Upper lobe of left lung (tissue), 6 donors: ENCODE measurements around the gene CTBP2. TPM values are rescaled to one million over a fixed set of nuclear protein-coding genes. Genes with fewer than 3 reads are reported as not detected.

Source experiments
- ATAC-seq, 2 donors: fragments of 200-7000 bp; cut with Tn5 transposase; one replicate each; pipeline ENCODE4 v1.9.1; 2022; ENCODE audit warnings: mild to moderate bottlenecking in 2 of 2, moderate library complexity in 2 of 2; ENCODE audit not compliant: low FRiP score in 2 of 2
- DNase-seq, 2 donors: peaks; one replicate each; pipeline ENCODE4 v3.0.0-alpha.2; 2019 to 2020
- H3K27ac ChIP-seq, 4 donors: fragments of 200-600 bp; sonication (generic); one replicate each; pipeline ENCODE4 v1.5.1; 2016 to 2019
- H3K27me3 ChIP-seq, 4 donors: fragments of 200-600 bp; sonication (generic); one replicate each; pipeline ENCODE4 v1.5.1; 2017 to 2019
- H3K36me3 ChIP-seq, 4 donors: fragments of 200-600 bp; sonication (generic); one replicate each; pipeline ENCODE4 v1.5.1; 2016 to 2019
- H3K4me1 ChIP-seq, 4 donors: fragments of 200-600 bp; sonication (generic); one replicate each; pipeline ENCODE4 v1.5.1; 2018 to 2019
- H3K4me3 ChIP-seq, 4 donors: fragments of 200-600 bp; sonication (generic); one replicate each; pipeline ENCODE4 v1.5.1; 2017 to 2019; ENCODE audit warnings: mild to moderate bottlenecking in 2 of 4, moderate library complexity in 1 of 4
- H3K9me3 ChIP-seq, 4 donors: fragments of 200-600 bp; sonication (generic); one replicate each; pipeline ENCODE4 v1.5.1; 2018 to 2019
- EP300 ChIP-seq, 4 donors: sonication (generic); formaldehyde crosslinking; IDR thresholded peaks; one replicate each; pipeline ENCODE4 v1.5.1; 2017; ENCODE audit warnings: antibody characterized with exemption in 4 of 4, control low read depth in 2 of 4
- POLR2A ChIP-seq, 4 donors: fragments of 450-650 bp; IDR thresholded peaks; one replicate each; pipeline ENCODE4 v1.5.1; 2016 to 2017; ENCODE audit warnings: antibody characterized with exemption in 4 of 4, mild to moderate bottlenecking in 2 of 4
- POLR2AphosphoS5 ChIP-seq, 2 donors: sonication (generic); formaldehyde crosslinking; IDR thresholded peaks; one replicate each; pipeline ENCODE4 v1.5.1; 2017; ENCODE audit warnings: antibody characterized with exemption in 2 of 2
- WGBS, 2 donors: methylation state at CpG; one replicate each; pipeline ENCODE4 v1.1.5; 2017 to 2018; 5-methylcytosine and 5-hydroxymethylcytosine counted together
- total RNA-seq, 6 donors: library from RNA; depleted of rRNA in 4 of 6; stranded (reverse); fragments of >200 nt in 4 of 6; gene quantifications; one replicate each; pipeline versions ENCODE4 v1.1.0 to v1.2.1, GENCODE V29; 2016 to 2021
- TF ChIP-seq, protein P1 (sequence below), 6 experiments: fragments of 450-650 bp in 4 of 6; fragments of 200-600 bp in 2 of 6; sonication (generic) in 2 of 6; IDR thresholded peaks; one replicate each; pipeline ENCODE4 v1.5.1; 2016 to 2019; ENCODE audit warnings: antibody characterized with exemption in 6 of 6
- donor health status: DM: no; HTN: no; CAD: no; lungs with moderate emphysema.
- donor health status: DM: no; HTN: yes; CAD: no; lungs with severe emphysema.

Gene CTBP2
- total RNA-seq, 6 donors from 2014 or later = 47.1 to 82.5 (median 59.7) TPM

DNA sequence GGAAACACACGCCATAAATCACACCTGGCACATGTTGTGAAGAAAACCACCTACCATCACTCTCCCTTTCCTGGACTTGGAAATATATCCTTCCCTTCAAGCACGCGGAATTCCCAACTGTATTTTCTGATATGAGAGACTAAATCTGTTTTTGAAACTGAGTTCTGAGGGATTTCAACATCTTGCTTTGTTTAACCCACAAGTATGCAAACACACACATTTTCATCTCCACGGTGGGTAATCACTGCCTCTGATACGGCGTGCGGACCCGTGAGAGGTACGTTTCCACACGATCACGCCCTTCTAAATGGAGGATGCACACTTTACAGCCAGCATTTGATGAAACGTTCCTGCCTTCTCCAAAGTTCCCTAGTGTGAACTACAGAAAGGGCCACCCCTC is 135.0 kb downstream of the CTBP2 start:
- no peaks in the 10 kb centered on the region for H3K9me3 ChIP-seq
- no peak overlapping the region for H3K4me3 ChIP-seq
- TF ChIP-seq, protein P1, sequence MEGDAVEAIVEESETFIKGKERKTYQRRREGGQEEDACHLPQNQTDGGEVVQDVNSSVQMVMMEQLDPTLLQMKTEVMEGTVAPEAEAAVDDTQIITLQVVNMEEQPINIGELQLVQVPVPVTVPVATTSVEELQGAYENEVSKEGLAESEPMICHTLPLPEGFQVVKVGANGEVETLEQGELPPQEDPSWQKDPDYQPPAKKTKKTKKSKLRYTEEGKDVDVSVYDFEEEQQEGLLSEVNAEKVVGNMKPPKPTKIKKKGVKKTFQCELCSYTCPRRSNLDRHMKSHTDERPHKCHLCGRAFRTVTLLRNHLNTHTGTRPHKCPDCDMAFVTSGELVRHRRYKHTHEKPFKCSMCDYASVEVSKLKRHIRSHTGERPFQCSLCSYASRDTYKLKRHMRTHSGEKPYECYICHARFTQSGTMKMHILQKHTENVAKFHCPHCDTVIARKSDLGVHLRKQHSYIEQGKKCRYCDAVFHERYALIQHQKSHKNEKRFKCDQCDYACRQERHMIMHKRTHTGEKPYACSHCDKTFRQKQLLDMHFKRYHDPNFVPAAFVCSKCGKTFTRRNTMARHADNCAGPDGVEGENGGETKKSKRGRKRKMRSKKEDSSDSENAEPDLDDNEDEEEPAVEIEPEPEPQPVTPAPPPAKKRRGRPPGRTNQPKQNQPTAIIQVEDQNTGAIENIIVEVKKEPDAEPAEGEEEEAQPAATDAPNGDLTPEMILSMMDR (IDR thresholded peaks at IDR 0.05) = no peak
- no peak for TF ChIP-seq POLR2AphosphoS5 (IDR thresholded peaks at IDR 0.05)
- no peak for TF ChIP-seq EP300 (IDR thresholded peaks at IDR 0.05)
- no peak for TF ChIP-seq POLR2A (IDR thresholded peaks at IDR 0.05)
- WGBS, 2 donors = 56 to 65% methylated on average over 12 of the region's 12 CpGs
- H3K27ac ChIP-seq = no peak overlapping the region
- DNase-seq = no peak
- H3K36me3 ChIP-seq = peaks cover 0 to 33% (median 23%) of the 10 kb centered on the region in 4 donors
- ATAC-seq = no peak
- H3K27me3 ChIP-seq = no peaks in the 10 kb centered on the region
- peaks cover 8 to 22% (median 18%) of the 10 kb centered on the region in 4 donors for H3K4me1 ChIP-seq

DNA sequence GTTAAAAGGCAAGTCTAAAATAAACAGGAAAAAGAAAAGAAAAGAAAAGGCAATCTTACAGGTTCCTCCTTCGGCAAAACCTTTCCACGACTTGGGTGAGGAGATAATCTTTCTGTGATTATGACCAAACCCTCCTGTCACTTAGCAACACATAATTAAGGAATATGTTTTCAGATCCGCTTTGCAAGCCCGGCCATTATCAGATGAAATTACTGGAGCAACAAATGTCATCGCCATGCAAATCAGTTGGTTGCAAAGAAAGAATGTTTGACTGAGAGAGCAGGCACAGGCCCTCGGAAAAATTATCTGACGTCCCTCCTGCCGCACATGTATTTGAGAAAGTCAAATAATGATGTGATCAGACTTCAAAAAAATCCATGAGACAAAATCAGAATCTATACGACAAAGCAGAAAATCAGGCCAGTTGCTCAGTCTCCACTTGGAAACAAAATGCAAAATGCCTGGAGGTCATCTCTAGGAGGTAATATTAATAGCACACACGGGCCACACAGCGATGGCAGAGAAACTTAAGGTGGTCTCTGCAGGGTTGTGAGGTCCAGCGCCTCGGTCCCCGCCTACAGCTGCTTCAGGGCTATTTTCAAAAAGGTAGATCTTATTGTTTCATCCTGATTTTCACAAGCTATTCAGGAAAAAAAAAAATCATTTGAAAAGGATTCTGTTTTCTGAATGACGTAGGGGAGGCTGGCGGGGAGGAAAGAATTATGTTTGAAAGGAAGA is 135.7 kb downstream of the CTBP2 start:
- DNase-seq = no peak
- WGBS, 2 donors = 74 to 78% methylated on average over 16 of the region's 16 CpGs
- H3K4me1 ChIP-seq = peaks cover 6 to 17% (median 14%) of the 10 kb centered on the region in 4 donors
- no peaks in the 10 kb centered on the region for H3K27me3 ChIP-seq
- ATAC-seq = no peak
- no peak overlapping the region for H3K4me3 ChIP-seq
- peaks cover 0 to 33% (median 23%) of the 10 kb centered on the region in 4 donors for H3K36me3 ChIP-seq
- TF ChIP-seq EP300 (IDR thresholded peaks at IDR 0.05) = no peak
- H3K9me3 ChIP-seq = no peaks in the 10 kb centered on the region
- peak overlapping the region in 1 of 4 donors; percentile 59 for H3K27ac ChIP-seq

DNA sequence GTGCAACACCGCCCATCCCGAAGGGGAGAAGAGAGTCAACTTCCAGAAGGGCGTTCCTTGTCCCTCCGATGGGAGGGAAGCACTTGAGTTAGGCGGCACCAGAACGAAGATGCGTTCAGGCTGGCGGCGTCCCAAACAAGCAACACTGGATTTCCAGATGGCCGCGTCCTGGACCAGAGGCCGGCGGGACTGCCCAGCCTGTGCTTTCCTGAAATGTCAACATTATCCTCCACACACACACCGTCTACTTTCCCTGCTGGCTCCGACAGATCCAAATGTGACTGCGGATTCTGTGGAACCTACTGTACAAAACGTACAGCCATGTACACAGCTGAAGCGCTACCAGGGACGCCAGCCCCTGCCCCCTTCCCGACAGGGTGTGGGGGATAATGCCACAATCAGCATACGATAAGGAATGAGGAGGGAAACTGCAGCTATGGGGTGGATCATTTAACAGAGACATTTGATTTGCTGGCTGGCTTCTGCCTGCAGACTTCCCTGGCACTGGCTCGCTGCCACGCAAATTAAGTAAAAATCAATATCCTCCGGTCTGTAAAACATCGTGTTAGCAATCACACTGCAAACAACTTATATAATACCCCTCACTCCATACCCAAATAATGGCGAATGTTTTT is 136.4 kb downstream of the CTBP2 start:
- no peaks in the 10 kb centered on the region for H3K9me3 ChIP-seq
- H3K27me3 ChIP-seq = no peaks in the 10 kb centered on the region
- DNase-seq (no peak), ATAC-seq (peak in 1 of 2 donors; percentile 63)
- peaks cover 0 to 33% (median 23%) of the 10 kb centered on the region in 4 donors for H3K36me3 ChIP-seq
- peak overlapping the region in 1 of 4 donors; percentile 59 for H3K27ac ChIP-seq
- peaks cover 8 to 17% (median 13%) of the 10 kb centered on the region in 4 donors for H3K4me1 ChIP-seq
- 57 to 65% methylated on average over 24 to 26 of the region's 26 CpGs for WGBS, 2 donors
- TF ChIP-seq EP300 (IDR thresholded peaks at IDR 0.05) (no peak), POLR2A (IDR thresholded peaks at IDR 0.05) (no peak)
- no peak overlapping the region for H3K4me3 ChIP-seq

DNA sequence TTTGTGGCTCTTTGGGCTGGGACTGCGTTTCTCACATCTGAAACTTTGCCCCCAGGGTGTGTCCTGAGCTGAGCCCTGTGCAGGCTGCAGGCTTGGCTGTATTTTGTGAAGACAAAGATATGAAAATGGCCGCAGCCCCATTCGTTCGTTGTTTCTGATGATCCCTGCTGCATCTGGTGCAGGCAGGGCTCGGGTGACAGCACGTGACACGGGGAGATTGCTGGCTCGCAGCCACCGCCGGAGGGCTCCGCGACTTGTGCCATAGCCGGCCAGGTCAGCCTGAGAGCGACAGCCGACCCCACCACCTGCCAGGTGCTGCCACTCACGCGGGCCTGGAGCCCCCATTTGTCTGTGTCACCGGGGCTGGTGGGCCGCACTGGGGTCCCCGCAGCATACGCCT is 137.1 kb downstream of the CTBP2 start:
- Histone ChIP-seq H3K4me3 (no peak overlapping the region), H3K27me3 (no peaks in the 10 kb centered on the region), H3K4me1 (peaks cover 9 to 23% (median 13%) of the 10 kb centered on the region in 4 donors), H3K9me3 (no peaks in the 10 kb centered on the region), H3K27ac (peak overlapping the region in 1 of 4 donors; percentile 59), H3K36me3 (peaks cover 0 to 33% (median 23%) of the 10 kb centered on the region in 4 donors)
- ATAC-seq (no peak), DNase-seq (no peak)
- 90 to 100% methylated on average over 1 to 21 of the region's 21 CpGs for WGBS, 2 donors
- TF ChIP-seq POLR2AphosphoS5 (IDR thresholded peaks at IDR 0.05) (no peak), EP300 (IDR thresholded peaks at IDR 0.05) (no peak), POLR2A (IDR thresholded peaks at IDR 0.05) (no peak)
- TF ChIP-seq, protein P1 (IDR thresholded peaks at IDR 0.05) = no peak

DNA sequence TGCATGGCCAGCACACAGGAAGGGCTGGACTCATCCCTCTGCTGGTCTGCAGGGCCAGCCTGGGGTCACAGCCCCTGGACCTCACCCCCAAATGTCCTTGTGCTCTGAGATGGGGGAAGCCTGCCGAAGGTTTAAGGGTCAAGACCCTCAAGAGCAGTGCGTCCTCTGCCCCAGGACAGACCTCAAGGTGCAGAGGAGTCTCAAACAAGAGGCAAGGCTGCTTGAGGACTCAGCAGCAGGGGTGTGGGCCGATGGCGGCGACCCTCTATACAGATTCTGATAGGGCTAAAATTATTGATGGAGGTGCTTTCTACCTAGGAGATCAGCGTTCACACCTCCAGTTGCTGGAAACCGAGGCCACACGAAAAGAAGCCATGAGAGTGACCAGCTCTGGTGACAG is 137.7 kb downstream of the CTBP2 start:
- Histone ChIP-seq H3K4me3 (no peak overlapping the region), H3K27me3 (no peaks in the 10 kb centered on the region), H3K36me3 (peaks cover 0 to 33% (median 23%) of the 10 kb centered on the region in 4 donors), H3K27ac (no peak overlapping the region), H3K9me3 (no peaks in the 10 kb centered on the region), H3K4me1 (peaks cover 9 to 28% (median 13%) of the 10 kb centered on the region in 4 donors)
- no peak for ATAC-seq
- 94 to 97% methylated on average over 8 of the region's 8 CpGs for WGBS, 2 donors
- DNase-seq = no peak
- TF ChIP-seq POLR2A (IDR thresholded peaks at IDR 0.05) = no peak
- TF ChIP-seq POLR2AphosphoS5 (IDR thresholded peaks at IDR 0.05) = no peak
- TF ChIP-seq EP300 (IDR thresholded peaks at IDR 0.05) = no peak
- TF ChIP-seq, protein P1 (IDR thresholded peaks at IDR 0.05) = no peak
